Mesenchymal stem cell (in vitro differentiated cells and primary cell): ENCODE measurements around the gene CXADR.
"Not testable (repeated sequence)": the region's sequence is repeated elsewhere in the genome, so short reads cannot be mapped to it uniquely, and the experiment has no call there.

Source experiments
- DNase-seq: peaks from one replicate; pipeline ENCODE4 v3.0.0-alpha.2; 2013
- H2AFZ ChIP-seq: one replicate; pipeline ENCODE4 v1.6.1; 2013; ENCODE audit warnings: low read depth, mild to moderate bottlenecking, control low read depth, inconsistent platforms, low read length, moderate library complexity
- H2AK5ac ChIP-seq: 2 replicates; pipeline ENCODE4 v1.6.1; 2013; ENCODE audit warnings: low read length, moderate library complexity, mild to moderate bottlenecking, inconsistent platforms; ENCODE audit not compliant: severe bottlenecking
- H2BK120ac ChIP-seq: one replicate; pipeline ENCODE4 v1.6.1; 2013; ENCODE audit warnings: low read depth, mild to moderate bottlenecking, inconsistent platforms, low read length, moderate library complexity
- H2BK12ac ChIP-seq, 2 experiments: one replicate each; pipeline ENCODE4 v1.6.1; 2013; ENCODE audit warnings: inconsistent platforms in 2 of 2, low read length in 2 of 2, mild to moderate bottlenecking in 2 of 2, moderate library complexity in 2 of 2, control low read depth in 1 of 2
- H2BK15ac ChIP-seq: one replicate; pipeline ENCODE4 v1.6.1; 2013; ENCODE audit warnings: mild to moderate bottlenecking, low read depth, inconsistent platforms; ENCODE audit not compliant: poor library complexity, severe bottlenecking
- H2BK5ac ChIP-seq: 2 replicates; pipeline ENCODE4 v1.6.1; 2013; ENCODE audit warnings: low read depth, mild to moderate bottlenecking, low read length, control low read depth, inconsistent platforms; ENCODE audit not compliant: poor library complexity, severe bottlenecking
- H3K14ac ChIP-seq, 2 experiments: one replicate each; pipeline ENCODE4 v1.6.1; 2013; ENCODE audit warnings: inconsistent platforms in 2 of 2, low read length in 2 of 2, control low read depth in 1 of 2, mild to moderate bottlenecking in 1 of 2, moderate library complexity in 1 of 2
- H3K18ac ChIP-seq, 2 experiments: one replicate each; pipeline ENCODE4 v1.6.1; 2013; ENCODE audit warnings: inconsistent platforms in 2 of 2, low read length in 2 of 2, control low read depth in 1 of 2, low read depth in 1 of 2, mild to moderate bottlenecking in 1 of 2
- H3K23ac ChIP-seq, 2 experiments: one replicate each; pipeline ENCODE4 v1.6.1; 2013; ENCODE audit warnings: inconsistent platforms in 2 of 2, low read length in 2 of 2, mild to moderate bottlenecking in 2 of 2, moderate library complexity in 2 of 2, control low read depth in 1 of 2
- H3K27ac ChIP-seq: 2 replicates; pipeline ENCODE4 v1.5.1; 2013; ENCODE audit warnings: mild to moderate bottlenecking, moderate library complexity, low read length, control low read depth, inconsistent platforms; ENCODE audit not compliant: poor library complexity, severe bottlenecking
- H3K27me3 ChIP-seq, 2 experiments: 2 replicates each; pipeline versions ENCODE4 v1.6.1 to v1.7.0; 2013; ENCODE audit warnings: low read length in 2 of 2, mild to moderate bottlenecking in 2 of 2, moderate library complexity in 2 of 2, control low read depth in 1 of 2, inconsistent platforms in 1 of 2; ENCODE audit not compliant: control insufficient read depth in 1 of 2, insufficient read depth in 1 of 2
- H3K36me3 ChIP-seq, 2 experiments: 2 replicates each; pipeline versions ENCODE4 v1.6.1 to v1.7.0; 2013; ENCODE audit warnings: low read length in 2 of 2, control low read depth in 1 of 2, inconsistent platforms in 1 of 2, low read depth in 1 of 2, mild to moderate bottlenecking in 1 of 2; ENCODE audit not compliant: insufficient read depth in 2 of 2, control insufficient read depth in 1 of 2
- H3K4ac ChIP-seq, 2 experiments: one replicate each; pipeline ENCODE4 v1.6.1; 2013; ENCODE audit warnings: inconsistent platforms in 2 of 2, low read length in 2 of 2, mild to moderate bottlenecking in 2 of 2, moderate library complexity in 2 of 2, control low read depth in 1 of 2, low read depth in 1 of 2
- H3K4me1 ChIP-seq: 2 replicates; pipeline ENCODE4 v1.6.1; 2013; ENCODE audit warnings: low read depth, low read length, control low read depth; ENCODE audit not compliant: control insufficient read depth, insufficient read depth
- H3K4me2 ChIP-seq: 2 replicates; pipeline ENCODE4 v1.6.1; 2013; ENCODE audit warnings: low read length, mild to moderate bottlenecking, inconsistent platforms; ENCODE audit not compliant: poor library complexity, severe bottlenecking
- H3K4me3 ChIP-seq, 2 experiments: 2 replicates each; pipeline versions ENCODE4 v1.5.1 to v1.7.0; 2013; ENCODE audit warnings: low read length in 2 of 2, mild to moderate bottlenecking in 2 of 2, control low read depth in 1 of 2, low read depth in 1 of 2; ENCODE audit not compliant: insufficient read depth in 1 of 2
- H3K79me1 ChIP-seq: replicated peaks from 2 replicates; pipeline ENCODE4 v1.6.1; 2013; ENCODE audit warnings: mild to moderate bottlenecking, control low read depth, low read length, inconsistent platforms; ENCODE audit not compliant: poor library complexity, severe bottlenecking
- H3K9ac ChIP-seq: 2 replicates; pipeline ENCODE4 v1.7.0; 2013; ENCODE audit warnings: mild to moderate bottlenecking, low read length, moderate library complexity
- H3K9me3 ChIP-seq: 2 replicates; pipeline ENCODE4 v1.7.0; 2013; ENCODE audit warnings: mild to moderate bottlenecking, low read length; ENCODE audit not compliant: control insufficient read depth
- H4K8ac ChIP-seq: one replicate; pipeline ENCODE4 v1.6.1; 2013; ENCODE audit warnings: inconsistent platforms, mild to moderate bottlenecking, low read length, moderate library complexity
- H4K91ac ChIP-seq: one replicate; pipeline ENCODE4 v1.6.1; 2013; ENCODE audit warnings: mild to moderate bottlenecking, low read length, inconsistent platforms
- WGBS: methylation state at CpG from one replicate; pipeline ENCODE4 v1.1.7; 2013; ENCODE audit warnings: mixed read lengths; 5-methylcytosine and 5-hydroxymethylcytosine counted together

The CXADR gene

GRCh38 chr21:17519965-17520609, 7.2 kb downstream of the CXADR start:
- Histone ChIP-seq H3K9ac (no peak overlapping the region), H2BK12ac (no peak overlapping the region), H3K27me3 (no peaks in the 10 kb centered on the region), H2BK120ac (no peak overlapping the region), H3K36me3 (no peaks in the 10 kb centered on the region), H3K4ac (no peak overlapping the region), H4K8ac (no peak overlapping the region), H3K23ac (no peak overlapping the region), H3K4me1 (no peaks in the 10 kb centered on the region), H3K4me2 (no peak overlapping the region), H2AK5ac (no peak overlapping the region), H3K9me3 (no peaks in the 10 kb centered on the region), H4K91ac (no peak overlapping the region), H2AFZ (no peak overlapping the region), H3K27ac (no peak overlapping the region), H3K4me3 (no peak overlapping the region), H2BK15ac (no peak overlapping the region), H3K14ac (no peak overlapping the region), H3K79me1 (peaks cover 28% of the 10 kb centered on the region), H3K18ac (no peak overlapping the region), H2BK5ac (no peak overlapping the region)
- DNase-seq, result no peak
- 85% methylated on average over 8 of the region's 8 CpGs for WGBS

GRCh38 chr21:17523007-17523451, 10.2 kb downstream of the CXADR start:
- Histone ChIP-seq H2AFZ (no peak overlapping the region), H2BK12ac (no peak overlapping the region), H3K14ac (no peak overlapping the region), H3K27me3 (no peaks in the 10 kb centered on the region), H3K36me3 (no peaks in the 10 kb centered on the region), H3K27ac (no peak overlapping the region), H3K4me3 (no peak overlapping the region), H2BK5ac (no peak overlapping the region), H3K4me2 (no peak overlapping the region), H4K8ac (no peak overlapping the region), H3K4me1 (no peaks in the 10 kb centered on the region), H2BK15ac (no peak overlapping the region), H2AK5ac (no peak overlapping the region), H3K18ac (no peak overlapping the region), H3K4ac (no peak overlapping the region), H3K79me1 (peaks cover 19% of the 10 kb centered on the region), H3K23ac (no peak overlapping the region), H3K9me3 (no peaks in the 10 kb centered on the region), H4K91ac (no peak overlapping the region), H2BK120ac (no peak overlapping the region), H3K9ac (no peak overlapping the region)
- DNase-seq, result no peak
- WGBS, result 94% methylated on average over 2 of the region's 2 CpGs

- not testable (repeated sequence) for H3K27ac ChIP-seq, H3K9ac ChIP-seq, H2AFZ ChIP-seq, H3K23ac ChIP-seq, H3K4me2 ChIP-seq, H2BK15ac ChIP-seq, H4K91ac ChIP-seq, H3K14ac ChIP-seq, H2BK120ac ChIP-seq, H4K8ac ChIP-seq, H2AK5ac ChIP-seq, H3K27me3 ChIP-seq, H3K36me3 ChIP-seq, H3K18ac ChIP-seq, H3K4me1 ChIP-seq, H2BK5ac ChIP-seq, H2BK12ac ChIP-seq, H3K4ac ChIP-seq, H3K4me3 ChIP-seq, DNase-seq, H3K9me3 ChIP-seq
- H3K79me1 ChIP-seq, result peaks cover 18% of the 10 kb centered on the region
- 92% methylated on average over 5 of the region's 10 CpGs for WGBS
Observed at GRCh38 chr21:17523979-17524494, 11.2 kb downstream of the CXADR start.

GRCh38 chr21:17524635-17525034, 11.8 kb downstream of the CXADR start:
- Histone ChIP-seq H3K4ac (no peak overlapping the region), H3K4me1 (no peaks in the 10 kb centered on the region), H3K23ac (no peak overlapping the region), H3K14ac (no peak overlapping the region), H3K36me3 (no peaks in the 10 kb centered on the region), H4K91ac (no peak overlapping the region), H3K4me3 (no peak overlapping the region), H2AFZ (no peak overlapping the region), H2AK5ac (no peak overlapping the region), H4K8ac (no peak overlapping the region), H3K9me3 (no peaks in the 10 kb centered on the region), H3K27me3 (no peaks in the 10 kb centered on the region), H3K18ac (no peak overlapping the region), H3K79me1 (peaks cover 13% of the 10 kb centered on the region), H3K27ac (no peak overlapping the region), H2BK12ac (no peak overlapping the region), H2BK120ac (no peak overlapping the region), H3K4me2 (no peak overlapping the region), H3K9ac (no peak overlapping the region), H2BK5ac (no peak overlapping the region), H2BK15ac (no peak overlapping the region)
- DNase-seq, result no peak
- WGBS, result 94% methylated on average over 6 of the region's 6 CpGs
